Kidney epithelial cell (primary cell): ENCODE results near the gene NLRP3. TPM values are rescaled to one million over a fixed set of nuclear protein-coding genes. Genes with fewer than 3 reads are reported as not detected.
A peak's percentile ranks its signal among the peaks of the same experiment; 100 is the strongest.
"Not testable (repeated sequence)": the region's sequence is repeated elsewhere in the genome, so short reads cannot be mapped to it uniquely, and the experiment has no call there.

Experiments used
- DNase-seq: peaks from one replicate; pipeline ENCODE4 v3.0.0-alpha.2; 2010; ENCODE audit warnings: low read depth
- H3K27me3 ChIP-seq: 2 replicates; pipeline ENCODE4 v1.6.0; 2011; ENCODE audit warnings: low read length; ENCODE audit not compliant: control insufficient read depth, insufficient read depth
- H3K36me3 ChIP-seq: 2 replicates; pipeline ENCODE4 v1.5.1; 2011; ENCODE audit warnings: low read length; ENCODE audit not compliant: control insufficient read depth, insufficient read depth
- H3K4me3 ChIP-seq: 2 replicates; pipeline ENCODE4 v1.5.1; 2011; ENCODE audit warnings: low read depth, mild to moderate bottlenecking, control low read depth, low read length
- total RNA-seq: library from RNA; depleted of rRNA; stranded (reverse); fragments of >200 nt; gene quantifications from 2 replicates; pipeline ENCODE4 v1.2.3, GENCODE V29; 2015
- TF ChIP-seq, protein P1 (sequence below): IDR thresholded peaks from 2 replicates; pipeline ENCODE4 v1.5.1; 2011; ENCODE audit warnings: mild to moderate bottlenecking, moderate library complexity, low read length, control low read depth, inconsistent platforms; ENCODE audit not compliant: insufficient read depth, poor library complexity, severe bottlenecking

NLRP3 gene
- total RNA-seq, 1 donor from 2014 or later = 1.5 TPM

DNA sequence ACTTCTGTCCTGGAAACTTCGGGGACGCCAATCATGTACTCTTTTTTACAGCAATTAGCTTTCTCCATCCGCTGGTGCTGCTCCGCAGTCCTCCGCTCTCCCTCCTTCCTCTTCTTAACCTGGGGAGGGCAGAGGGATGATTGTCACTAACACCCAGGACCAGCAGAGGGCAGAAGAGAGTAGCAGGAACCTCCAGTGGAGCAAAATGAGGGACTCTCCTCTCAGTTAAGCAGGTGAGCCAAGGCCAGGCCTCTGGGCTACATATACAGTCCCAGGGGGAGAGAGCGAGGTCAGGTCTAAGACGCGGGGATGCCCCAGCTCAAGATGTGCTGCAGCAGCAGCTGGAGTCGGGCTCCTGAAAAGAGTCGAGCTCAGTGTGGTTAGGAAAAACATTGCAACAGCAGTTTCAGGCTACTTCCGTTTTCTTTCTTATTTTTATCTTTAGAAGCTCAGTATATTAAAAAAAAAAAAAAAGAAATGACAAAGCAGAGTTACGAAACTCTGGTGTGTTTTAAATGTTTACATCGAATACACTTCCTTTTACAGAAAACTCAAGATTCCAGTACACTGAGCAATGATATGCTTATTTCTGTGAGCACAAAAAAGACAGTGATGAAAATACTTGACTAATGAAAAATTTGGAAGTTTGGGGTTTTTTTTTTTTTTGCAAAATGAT, 25.7 kb upstream of the NLRP3 start:
- H3K36me3 ChIP-seq = no peaks in the 10 kb centered on the region
- H3K27me3 ChIP-seq = no peaks in the 10 kb centered on the region
- DNase-seq = peak; percentile 28
- H3K4me3 ChIP-seq = no peak overlapping the region
- TF ChIP-seq, protein P1, sequence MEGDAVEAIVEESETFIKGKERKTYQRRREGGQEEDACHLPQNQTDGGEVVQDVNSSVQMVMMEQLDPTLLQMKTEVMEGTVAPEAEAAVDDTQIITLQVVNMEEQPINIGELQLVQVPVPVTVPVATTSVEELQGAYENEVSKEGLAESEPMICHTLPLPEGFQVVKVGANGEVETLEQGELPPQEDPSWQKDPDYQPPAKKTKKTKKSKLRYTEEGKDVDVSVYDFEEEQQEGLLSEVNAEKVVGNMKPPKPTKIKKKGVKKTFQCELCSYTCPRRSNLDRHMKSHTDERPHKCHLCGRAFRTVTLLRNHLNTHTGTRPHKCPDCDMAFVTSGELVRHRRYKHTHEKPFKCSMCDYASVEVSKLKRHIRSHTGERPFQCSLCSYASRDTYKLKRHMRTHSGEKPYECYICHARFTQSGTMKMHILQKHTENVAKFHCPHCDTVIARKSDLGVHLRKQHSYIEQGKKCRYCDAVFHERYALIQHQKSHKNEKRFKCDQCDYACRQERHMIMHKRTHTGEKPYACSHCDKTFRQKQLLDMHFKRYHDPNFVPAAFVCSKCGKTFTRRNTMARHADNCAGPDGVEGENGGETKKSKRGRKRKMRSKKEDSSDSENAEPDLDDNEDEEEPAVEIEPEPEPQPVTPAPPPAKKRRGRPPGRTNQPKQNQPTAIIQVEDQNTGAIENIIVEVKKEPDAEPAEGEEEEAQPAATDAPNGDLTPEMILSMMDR = peak; percentile 96

DNA sequence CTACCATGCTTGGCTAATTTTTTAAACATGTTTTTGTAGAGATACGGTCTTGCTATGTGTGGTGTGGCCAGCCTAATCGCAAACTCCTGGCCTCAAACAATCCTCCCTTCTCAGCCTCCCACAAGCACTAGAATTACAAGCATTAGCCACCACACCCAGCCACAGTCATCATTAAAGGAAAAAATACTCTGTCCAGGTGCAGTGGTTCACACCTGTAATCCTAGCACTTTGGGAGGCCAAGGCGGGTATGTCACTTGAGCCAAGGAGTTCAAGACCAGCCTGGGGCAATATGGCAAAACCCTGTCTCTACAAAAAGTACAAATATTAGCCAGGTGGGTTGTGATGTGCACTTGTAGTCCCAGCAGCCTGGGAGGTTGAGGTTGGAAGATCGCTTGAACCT, 25.0 kb upstream of the NLRP3 start:
- Histone ChIP-seq H3K4me3 (no peak overlapping the region), H3K36me3 (no peaks in the 10 kb centered on the region), H3K27me3 (no peaks in the 10 kb centered on the region)
- TF ChIP-seq, protein P1 = no peak
- DNase-seq = no peak

DNA sequence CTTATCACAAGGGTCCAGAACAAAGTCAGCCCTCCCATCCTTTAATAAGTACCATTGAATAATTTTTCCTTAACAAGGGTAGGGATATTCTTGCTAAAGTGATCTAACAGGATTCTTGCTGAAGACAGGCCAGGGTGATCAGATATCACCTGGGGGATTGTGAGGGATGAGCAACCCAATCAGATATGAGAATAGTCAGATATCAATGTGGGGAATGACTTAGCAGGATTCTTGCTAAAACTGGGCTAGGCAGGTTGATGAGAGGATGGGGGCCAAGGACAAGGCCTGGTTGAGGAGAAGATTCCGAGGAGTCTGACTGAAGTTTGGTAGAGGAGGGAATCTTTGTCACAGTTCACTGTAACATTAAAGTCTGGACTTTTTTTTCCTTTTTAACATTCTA, 23.9 kb upstream of the NLRP3 start:
- Histone ChIP-seq H3K27me3 (no peaks in the 10 kb centered on the region), H3K4me3 (no peak overlapping the region), H3K36me3 (no peaks in the 10 kb centered on the region)
- TF ChIP-seq, protein P1 = no peak
- no peak for DNase-seq

DNA sequence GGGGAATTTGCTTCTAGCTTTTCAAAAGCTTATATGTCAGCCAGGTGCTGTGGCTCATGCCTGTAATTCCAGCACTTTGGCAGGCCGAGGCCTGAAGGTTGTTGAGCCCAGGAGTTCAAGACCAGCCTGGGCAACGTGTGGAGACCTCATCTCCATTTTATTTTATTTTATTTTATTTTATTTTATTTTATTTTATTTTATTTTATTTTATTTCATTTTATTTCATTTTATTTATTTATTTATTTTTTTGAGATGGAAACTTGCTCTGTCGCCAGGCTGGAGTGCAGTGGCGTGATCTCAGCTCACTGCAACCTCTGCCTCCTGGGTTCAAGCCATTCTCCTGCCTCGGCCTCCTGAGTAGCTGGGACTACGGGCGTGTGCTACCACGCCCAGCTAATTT, 20.9 kb upstream of the NLRP3 start:
- H3K4me3 ChIP-seq, H3K36me3 ChIP-seq, DNase-seq, H3K27me3 ChIP-seq: not testable (repeated sequence)

DNA sequence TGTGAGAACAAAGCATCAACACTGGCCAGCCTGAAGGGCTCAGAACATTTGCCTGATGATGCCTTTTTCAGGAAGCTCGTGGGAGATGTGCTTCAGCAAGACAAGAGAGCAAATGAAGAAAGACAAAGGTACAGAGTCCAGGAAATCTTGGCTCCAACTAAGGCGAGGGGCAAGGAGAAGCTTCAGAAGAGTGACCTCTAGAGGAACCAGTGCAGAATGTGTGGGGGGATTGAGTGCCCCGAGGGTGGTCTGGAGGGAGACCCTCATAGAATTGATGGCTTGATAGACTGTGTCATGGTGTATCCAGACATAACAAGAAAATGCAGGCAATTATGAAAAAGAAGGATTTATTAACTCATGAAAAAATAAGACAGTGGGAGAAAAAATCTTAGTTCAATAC, 15.3 kb upstream of the NLRP3 start:
- Histone ChIP-seq H3K36me3 (no peaks in the 10 kb centered on the region), H3K27me3 (no peaks in the 10 kb centered on the region), H3K4me3 (no peak overlapping the region)
- DNase-seq = no peak
- TF ChIP-seq, protein P1 = no peak

DNA sequence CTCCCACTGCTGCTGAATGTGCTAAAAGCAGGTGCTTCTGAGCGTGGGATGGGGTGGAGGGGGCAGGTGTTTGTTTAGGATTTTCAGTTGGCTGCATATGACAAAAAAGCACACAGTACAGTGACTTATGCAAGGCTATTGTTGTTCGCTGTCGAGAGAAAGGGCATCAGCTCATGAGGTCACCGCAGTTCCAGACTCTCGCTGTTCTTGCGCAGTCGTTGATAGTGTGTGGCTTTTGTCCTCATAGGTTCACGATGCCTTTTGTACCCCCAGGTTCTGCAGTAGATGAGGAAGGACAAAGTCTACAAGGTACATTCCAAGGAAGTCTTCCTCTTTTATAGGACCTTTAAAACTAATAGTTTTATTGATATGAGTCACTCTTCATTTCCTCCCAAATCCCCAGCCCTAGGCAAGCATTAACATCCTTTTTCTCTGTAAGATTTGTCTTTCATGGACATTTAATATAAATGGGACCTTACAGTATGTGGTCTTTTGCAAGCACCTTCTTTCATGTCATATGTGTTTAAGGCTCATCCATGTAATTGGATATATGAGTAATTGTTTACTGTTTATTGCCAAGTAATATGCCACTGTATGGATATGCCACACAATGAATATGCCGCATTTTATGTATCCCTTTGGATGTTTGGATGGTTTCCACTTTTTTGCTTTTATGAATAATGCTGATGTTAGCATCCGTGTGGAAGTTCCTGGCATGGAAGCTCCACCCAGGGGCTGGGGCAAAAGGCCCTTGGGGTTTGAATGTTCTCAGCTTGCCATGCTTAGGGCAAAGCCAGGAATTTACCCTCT, 14.5 kb upstream of the NLRP3 start:
- H3K4me3 ChIP-seq = no peak overlapping the region
- TF ChIP-seq, protein P1 = no peak
- no peaks in the 10 kb centered on the region for H3K27me3 ChIP-seq
- H3K36me3 ChIP-seq = no peaks in the 10 kb centered on the region
- DNase-seq = no peak
